HG02678 (cell line): Measurements from ENCODE around the gene NCAM1.

Source experiments
- ATAC-seq: cut with Tn5 transposase; IDR thresholded peaks from one replicate; pipeline ENCODE4 v1.9.1; 2021; ENCODE audit warnings: mild to moderate bottlenecking, moderate library complexity; ENCODE audit not compliant: unreplicated experiment

The NCAM1 gene

DNA sequence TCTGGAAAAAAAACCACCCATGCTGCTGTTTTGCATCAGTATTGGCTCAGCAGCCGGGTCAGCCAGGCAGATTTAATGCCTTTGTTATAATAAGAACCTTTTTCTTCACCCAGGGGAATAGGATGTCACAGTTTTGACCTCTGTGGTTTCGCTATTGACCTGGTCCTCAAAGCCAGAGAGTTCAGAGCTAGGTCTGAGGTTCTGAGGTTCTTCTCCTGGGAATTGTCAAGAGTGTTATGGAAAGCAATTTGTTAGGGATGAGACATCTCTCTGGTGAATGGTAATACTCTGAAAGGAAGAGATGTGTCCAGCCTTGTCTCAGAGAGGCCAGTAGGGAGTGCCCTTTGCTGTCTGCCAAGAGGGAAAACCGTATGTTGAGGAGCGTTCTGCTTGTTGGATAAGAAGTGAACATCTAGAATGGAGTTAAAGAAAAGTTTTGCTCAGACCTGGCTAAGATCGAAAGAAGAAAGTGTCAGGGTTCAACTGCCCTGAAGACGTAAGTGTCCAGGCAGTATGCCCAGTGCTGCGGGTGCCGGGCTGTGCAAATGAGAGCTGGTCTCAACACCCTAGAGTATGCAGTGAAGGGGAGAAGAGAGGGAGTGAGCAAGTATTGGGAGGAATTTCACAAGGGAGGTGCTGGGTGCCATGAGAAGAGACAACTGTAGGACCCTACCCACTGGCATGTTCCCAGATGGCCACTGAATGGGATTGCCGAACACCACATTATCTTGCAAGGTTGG lies 202.2 kb downstream of the NCAM1 start:
- ATAC-seq, result no peak

DNA sequence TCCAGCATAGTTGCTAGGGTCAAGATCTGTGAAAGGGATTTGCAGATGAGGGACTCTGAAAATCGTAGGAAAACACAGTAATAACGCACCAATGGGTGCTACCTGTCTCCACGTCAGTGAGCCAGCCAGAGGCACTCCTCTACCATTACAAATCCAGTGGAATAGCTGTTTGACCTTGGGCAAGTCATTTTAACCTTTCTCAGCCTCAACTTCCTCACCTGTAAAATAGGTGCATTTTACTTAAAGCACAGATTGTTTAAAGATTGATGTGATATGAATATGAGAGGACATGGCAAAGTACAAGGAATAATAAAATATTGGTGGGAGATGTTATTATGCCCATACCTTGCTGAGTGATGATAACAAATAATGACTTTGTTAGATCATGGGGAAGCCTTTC lies 205.1 kb downstream of the NCAM1 start:
- ATAC-seq, result no peak

DNA sequence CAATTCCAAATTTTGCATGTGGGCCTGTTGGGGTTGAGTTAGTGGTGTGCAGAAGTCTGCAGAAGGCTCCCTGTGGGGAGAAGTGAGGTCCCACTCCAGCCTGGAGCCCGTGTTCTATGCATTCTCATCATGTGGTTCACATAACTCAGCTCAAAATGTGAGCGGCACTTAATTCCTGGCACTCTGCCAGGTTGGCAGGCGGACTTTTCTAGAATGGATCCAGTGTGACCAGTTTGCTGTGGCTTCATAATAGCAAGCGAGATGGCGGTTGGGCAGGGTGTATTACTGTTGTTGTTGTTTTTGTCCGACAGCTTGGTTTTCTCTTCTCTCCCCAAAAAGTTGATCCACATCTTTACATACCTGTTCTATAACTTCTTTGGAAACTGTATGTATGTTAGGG lies 206.4 kb downstream of the NCAM1 start:
- no peak for ATAC-seq

- ATAC-seq, result no peak
Measured at GRCh38 chr11:113168354-113169342, 207.4 kb downstream of the NCAM1 start.

- ATAC-seq, result no peak
Measured at GRCh38 chr11:113172382-113172951, 211.2 kb downstream of the NCAM1 start.

- no peak for ATAC-seq
Measured at GRCh38 chr11:113173126-113173525, 211.9 kb downstream of the NCAM1 start.

- ATAC-seq, result no peak
Measured at GRCh38 chr11:113174882-113175281, 213.7 kb downstream of the NCAM1 start.

GRCh38 chr11:113176599-113177360 lies 215.6 kb downstream of the NCAM1 start:
- ATAC-seq, result no peak

- ATAC-seq, result no peak
Measured at GRCh38 chr11:113177671-113178070, 216.5 kb downstream of the NCAM1 start.

DNA sequence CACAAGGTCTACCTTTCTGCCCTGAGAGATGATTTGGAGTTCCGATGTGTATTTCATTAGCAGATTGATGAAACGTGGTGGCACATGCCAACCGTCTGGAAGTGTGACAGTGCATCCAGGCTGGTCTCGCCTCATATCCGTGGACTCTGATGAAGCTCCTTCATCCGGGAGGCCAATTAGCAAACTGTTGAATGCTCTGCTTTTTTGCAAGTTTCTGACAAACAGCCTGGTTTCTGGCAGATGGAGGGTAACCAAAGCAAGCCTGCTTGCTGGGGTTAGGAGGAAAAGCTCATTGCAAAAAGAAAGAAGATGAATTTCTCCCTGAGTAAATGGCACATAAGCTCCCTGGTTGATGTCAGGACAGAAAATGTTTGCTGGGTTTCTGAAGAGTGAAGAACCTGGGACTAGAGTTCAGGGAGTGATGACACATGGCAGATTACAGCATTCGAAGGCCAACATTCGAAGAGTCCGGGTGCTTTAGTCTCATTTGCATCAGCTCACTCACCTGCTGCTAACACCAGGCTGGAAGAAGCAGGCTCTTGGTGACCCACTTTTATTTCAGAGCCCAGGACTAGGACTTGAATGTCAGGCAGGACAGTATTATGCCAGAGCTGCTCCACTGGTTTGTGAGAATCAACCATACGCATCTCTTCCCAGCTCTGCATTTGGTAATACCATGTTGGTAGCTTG lies 217.3 kb downstream of the NCAM1 start:
- ATAC-seq, result no peak

- ATAC-seq, result no peak
Measured at GRCh38 chr11:113179181-113179704, 218.0 kb downstream of the NCAM1 start.

DNA sequence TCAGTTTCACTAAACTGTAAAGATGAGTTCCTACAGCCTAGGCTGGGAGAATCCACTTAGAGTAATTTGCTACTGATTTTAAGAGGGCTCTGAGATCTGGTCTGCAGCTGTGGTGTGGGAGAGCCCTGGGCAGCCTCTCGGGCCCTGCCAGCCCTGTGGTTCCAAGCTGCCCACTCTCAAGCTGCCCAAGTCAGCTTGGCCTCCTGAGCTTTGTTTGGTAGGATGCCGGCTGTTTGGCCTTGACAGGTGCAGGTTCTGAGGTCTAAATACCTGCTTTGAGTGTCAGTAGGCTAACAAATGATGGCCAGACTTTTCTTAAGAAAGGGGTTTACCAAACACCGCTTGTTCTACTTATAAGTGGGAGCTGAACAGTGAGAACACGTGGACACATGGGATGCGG lies 219.9 kb downstream of the NCAM1 start:
- ATAC-seq, result no peak

DNA sequence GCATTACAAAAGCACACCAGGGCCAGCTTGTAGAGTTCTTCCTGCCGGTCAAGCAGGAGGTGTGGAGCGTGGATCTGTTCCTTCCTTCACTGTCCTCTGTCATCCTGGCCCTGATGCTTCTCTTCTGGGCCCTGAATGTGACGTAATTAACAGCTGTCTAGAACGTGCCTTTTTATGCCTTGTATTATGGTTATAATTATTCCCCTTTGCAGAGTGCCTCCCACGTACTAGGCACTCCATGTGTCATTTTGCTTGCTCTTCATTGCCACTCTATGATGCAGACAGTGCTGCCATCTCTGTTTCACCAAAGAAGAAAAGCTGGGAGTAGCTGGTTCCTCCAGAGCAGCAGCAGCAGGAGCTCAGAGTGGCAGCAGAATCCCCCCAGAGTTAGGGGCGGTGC lies 221.1 kb downstream of the NCAM1 start:
- ATAC-seq, result no peak

DNA sequence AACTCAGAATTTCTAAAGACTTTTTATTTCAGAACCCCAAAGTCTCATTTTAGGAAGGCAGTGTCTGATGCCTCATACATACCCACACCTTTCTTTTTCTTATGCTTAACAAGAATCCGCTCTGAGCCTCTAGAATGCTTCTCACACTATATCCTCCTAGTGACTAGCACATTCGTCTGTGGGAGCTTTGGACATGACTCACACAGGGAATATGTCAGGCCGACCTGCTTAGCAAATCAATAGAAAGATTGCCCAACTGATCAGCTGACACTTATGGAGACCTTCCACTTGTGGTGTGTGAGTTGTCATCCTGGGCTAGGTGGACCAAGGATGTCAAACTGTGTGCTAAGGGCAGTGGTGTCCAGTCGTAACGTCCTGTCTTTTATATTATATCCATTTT lies 223.3 kb downstream of the NCAM1 start:
- no peak for ATAC-seq

DNA sequence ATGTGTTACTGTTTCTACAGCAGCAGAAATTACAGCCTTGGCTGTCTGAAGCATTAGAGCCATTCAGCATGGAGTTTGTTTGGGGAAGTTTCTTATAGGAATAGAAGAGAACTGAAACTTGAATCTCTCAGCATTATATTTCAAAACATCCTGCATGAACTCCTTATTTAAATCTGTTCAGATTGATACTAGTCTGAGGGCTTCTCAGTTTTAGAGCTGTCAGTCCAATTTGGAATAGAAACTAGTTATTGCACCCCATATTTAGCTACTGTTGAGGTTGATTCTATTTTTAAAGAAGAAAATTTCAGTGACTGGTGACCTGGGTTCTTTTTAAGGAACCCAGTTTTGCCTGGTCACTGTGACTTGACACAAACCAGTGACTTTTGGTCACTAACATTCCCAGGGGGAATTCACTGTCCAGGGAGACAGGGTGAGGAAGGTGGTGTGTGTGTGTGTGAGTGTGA lies 227.2 kb downstream of the NCAM1 start:
- ATAC-seq, result no peak

GRCh38 chr11:113189909-113190667 lies 228.9 kb downstream of the NCAM1 start:
- no peak for ATAC-seq

DNA sequence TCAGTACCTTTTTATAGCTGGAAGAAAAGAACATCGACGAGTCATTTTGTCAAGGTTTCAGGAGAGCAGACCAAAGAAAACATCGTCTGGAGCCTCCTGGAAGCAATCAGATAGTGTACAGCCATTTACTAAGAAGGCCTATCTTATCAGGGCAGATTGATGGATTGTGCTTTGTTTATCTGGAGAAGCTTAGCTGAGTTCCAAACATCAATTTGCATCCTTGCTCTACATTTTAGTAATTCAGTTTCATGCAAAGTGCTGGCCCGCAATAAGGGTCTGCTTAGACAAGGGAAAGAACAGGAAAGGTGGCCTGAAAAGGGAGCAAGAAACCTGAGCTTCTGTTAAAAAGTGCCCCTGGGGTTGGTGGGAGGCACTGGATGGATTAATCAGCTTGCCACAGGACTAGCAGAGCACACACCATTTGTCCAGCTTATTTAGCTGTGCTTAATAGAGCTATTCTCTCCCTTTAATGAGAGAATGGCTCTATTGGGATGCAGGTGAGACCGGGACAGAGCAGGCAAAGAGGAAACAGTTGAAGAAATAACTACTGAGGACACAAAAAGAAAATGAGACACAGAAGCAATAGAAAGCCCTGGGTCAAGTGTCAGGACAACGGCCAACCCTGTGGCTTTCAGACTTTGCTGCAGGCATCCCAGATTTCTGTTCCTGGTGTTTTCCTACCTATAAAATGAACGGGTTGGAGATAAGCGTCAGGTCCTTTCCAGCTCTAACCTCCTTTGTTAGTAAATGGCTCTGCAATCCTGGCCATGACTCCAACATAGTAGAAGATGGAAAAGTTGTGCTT lies 231.1 kb downstream of the NCAM1 start:
- ATAC-seq, result no peak

DNA sequence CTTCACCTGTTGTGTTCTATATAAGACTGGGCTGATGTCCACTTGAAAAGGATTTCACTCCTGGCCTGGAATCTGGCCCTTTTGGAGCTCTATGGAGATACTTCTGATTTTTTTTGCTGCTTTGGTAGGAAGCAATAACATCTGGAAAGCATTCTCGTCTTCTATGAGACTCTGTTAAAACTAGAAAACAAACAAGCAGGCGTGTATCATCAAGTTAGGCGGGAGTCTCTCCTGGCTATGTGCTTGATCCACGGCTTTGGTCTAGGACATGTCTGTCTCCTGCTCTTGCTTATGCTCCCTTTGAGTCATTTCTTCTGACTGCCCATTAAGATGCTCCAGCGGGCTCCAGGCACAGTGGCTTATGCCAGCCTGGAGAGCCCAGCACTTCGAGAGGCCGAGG lies 231.8 kb downstream of the NCAM1 start:
- ATAC-seq, result no peak
